ENCODE measurements around the gene ECI1.
"Not testable (repeated sequence)": the region's sequence is repeated elsewhere in the genome, so short reads cannot be mapped to it uniquely, and the experiment has no call there.

ECI1 gene

GRCh38 chr16:2252806-2253148 is 1.4 kb upstream of the ECI1 start:
- DNase-seq (ENCODE audit: low read depth) = no peak

- DNase-seq (ENCODE audit: low read depth) = no peak
Observed at GRCh38 chr16:2250652-2251295, 613 bp downstream of the ECI1 start.

GRCh38 chr16:2246301-2246885 is 5.0 kb downstream of the ECI1 start:
- DNase-seq (ENCODE audit: low read depth) = no peak

- DNase-seq (ENCODE audit: low read depth) = no peak
Observed at GRCh38 chr16:2244926-2245795, 6.2 kb downstream of the ECI1 start.

- no peak for DNase-seq (ENCODE audit: low read depth)
Observed at GRCh38 chr16:2244301-2244700, 7.1 kb downstream of the ECI1 start.

DNA sequence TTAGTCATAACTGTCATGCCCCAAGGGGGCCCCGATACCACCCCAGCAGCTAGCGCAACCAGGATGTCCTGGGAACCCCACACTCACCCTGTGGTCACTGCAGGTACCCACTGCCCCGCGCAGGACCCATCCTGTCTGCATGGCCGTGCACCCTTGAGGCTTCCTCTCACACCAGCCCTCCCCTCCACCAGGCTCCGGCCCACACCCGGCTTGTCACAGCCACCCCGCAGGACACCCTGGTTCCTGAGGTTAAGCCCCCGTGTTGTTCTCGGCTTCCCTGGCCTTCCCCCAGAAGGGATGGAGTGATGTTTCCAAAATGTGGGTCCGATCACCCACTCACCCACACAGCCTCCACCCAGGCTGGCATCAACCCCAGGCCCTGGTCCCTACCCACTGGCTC is 7.6 kb downstream of the ECI1 start:
- DNase-seq (ENCODE audit: low read depth) = no peak

DNA sequence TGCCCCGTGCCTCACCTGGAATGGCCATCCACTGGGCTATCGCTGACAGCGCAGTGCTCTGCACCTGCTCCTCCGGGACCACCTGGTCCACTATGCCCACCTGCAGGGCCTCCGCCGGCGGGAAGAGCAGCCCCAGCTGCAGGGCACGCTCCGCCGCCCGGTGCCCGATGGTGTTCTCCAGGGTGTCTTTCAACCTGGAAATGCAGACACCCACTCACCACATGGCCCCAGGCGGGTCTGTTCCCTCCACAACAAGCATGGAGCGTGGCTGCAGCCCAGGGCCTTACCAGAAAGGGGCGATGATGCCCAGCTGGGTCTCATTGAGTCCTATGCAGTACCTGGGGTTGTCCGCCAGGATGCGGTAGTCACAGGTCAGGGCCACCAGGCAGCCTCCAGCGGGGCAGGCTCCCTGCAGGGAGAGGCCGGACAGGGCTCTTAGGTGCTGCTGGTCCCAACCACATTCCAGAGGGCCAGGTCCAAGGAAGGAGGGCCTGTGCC is 8.3 kb downstream of the ECI1 start:
- no peak for DNase-seq (ENCODE audit: low read depth)

DNA sequence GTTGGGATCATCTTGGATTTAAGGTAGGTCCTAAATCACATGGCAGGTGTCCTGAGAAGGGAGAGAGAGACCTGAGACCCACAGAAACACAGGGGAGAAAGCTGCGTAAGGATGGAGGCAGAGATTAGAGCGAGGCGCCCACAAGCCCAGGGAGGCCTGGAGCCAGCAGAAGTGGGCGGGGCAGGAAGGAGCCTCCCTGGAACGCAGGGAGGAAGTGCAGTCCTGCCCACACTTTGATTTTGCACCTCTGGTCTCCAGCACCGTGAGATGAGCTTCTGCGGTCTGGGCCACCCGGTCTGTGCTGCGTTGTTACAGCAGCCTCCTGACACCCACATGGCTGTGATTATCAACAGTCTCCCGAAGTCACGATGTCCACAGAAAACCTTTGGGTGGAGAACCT is 8.8 kb downstream of the ECI1 start:
- no peak for DNase-seq (ENCODE audit: low read depth)

DNA sequence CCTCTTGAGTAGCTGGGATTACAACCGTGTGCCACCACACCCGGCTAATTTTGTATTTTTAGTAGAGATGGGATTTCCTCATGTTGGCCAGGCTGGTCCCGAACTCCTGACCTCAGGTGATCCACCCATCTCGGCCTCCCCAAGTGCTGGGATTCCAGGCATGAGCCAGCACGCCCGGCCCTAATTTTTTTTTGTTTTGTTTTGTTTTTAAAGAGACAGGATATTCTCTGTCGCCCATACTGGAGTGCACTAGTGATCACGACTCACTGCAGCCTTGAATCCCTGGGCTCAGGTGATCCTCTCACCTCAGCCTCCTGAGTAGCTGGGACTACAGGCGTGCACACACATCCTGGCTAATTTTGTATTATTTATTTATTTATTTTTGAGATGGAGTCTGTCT is 11.1 kb downstream of the ECI1 start:
- not testable (repeated sequence) for DNase-seq (ENCODE audit: low read depth)

- DNase-seq (ENCODE audit: low read depth) = no peak
Observed at GRCh38 chr16:2238838-2239675, 12.3 kb downstream of the ECI1 start.

DNA sequence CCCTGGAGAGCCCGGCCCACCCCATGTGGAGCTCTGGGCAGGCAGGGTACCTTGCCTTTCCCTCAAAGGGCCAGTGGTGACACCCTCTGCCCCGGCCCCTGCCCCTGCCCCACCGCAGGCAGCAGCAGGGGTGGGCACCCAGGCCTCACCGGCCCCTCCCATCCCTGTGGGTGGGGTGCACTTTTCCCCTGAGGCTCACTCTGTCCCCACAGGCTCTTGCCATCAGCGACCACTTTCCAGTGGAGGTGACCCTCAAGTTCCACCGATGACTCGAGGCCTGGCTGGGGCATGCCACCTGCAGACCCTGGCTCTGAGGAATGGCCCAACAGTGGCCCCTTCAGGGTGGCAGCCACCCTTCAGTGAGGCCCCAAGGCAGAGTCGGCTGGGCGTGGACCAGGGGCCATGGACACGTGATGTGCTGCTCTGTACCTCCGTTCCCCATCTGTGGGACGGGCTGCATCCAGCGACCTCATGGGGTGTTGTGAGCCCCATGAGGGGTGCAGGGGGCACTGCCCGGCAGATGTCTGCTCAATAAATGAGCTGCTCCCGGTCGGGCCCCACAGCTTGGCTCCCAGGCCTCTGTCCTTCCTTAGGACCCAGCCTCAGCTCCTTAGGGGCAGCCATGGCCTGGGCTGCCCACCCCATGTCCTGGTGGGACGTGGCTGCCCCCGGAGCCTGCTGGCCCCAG is 13.1 kb downstream of the ECI1 start:
- DNase-seq (ENCODE audit: low read depth) = no peak

DNA sequence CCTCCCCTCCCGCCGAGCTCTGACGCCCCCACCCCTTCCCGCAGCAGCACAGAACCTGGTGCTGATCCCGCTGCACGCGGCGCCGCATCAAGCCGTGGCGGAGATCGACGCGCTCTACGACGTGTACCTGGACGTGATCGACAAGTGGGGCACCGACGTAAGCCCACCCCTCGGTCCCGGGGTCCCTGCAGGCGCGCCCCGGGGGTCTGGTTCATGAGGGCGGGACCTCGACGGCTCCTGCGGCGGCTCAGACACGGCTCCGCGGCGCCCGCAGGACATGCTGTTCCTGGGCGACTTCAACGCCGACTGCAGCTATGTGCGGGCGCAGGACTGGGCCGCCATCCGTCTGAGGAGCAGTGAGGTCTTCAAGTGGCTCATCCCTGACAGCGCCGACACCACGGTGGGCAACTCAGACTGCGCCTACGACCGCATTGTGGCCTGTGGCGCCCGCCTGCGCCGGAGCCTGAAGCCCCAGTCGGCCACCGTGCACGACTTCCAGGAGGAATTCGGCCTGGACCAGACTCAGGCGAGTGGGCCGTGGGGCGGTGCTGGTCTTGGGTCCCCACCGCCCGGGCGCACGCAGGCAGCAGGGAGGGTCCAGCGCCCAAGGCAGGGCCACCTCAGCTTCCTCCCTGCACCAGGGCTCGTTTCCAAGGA is 13.8 kb downstream of the ECI1 start:
- DNase-seq (ENCODE audit: low read depth) = no peak

- DNase-seq (ENCODE audit: low read depth) = no peak
Observed at GRCh38 chr16:2237102-2237482, 14.3 kb downstream of the ECI1 start.

DNA sequence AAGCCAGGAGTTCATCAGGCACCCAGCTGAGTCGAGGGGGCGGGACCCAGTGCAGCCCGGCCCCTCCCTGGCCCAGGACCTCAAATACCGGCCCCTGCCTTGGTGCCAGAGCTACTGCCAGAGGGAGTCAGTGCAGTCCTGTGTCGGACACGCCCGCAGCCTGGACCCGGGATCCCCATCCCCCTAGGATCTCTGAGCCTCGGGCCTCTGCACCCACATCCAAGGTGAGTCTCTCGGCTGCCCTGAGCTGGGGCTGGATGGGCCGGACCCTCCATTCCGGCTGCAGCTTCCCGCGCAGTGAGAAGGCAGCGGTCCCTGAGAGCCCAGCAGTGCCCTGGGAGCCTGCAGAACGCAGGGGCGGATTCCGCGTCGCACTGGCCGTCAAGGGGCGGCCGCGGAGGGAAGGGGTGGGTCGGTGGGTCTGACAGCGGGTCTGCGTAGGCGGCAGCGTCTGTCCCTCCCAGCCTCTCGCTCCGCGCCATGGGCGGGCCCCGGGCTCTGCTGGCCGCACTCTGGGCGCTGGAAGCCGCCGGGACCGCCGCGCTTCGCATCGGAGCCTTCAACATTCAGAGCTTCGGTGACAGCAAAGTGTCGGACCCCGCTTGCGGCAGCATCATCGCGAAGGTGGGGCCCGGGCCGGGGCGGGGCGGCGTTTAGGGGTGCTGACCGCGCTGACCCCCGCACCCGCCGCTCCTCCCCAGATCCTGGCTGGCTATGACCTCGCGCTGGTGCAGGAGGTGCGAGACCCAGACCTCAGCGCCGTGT is 14.9 kb downstream of the ECI1 start, which contains the start of gene DNASE1L2:
DNASE1L2 (plus strand) TSS at position 108 of the 765 bp plus-strand sequence; CDS start at position 481, 373 bp downstream.
- DNase-seq (ENCODE audit: low read depth) = no peak

DNA sequence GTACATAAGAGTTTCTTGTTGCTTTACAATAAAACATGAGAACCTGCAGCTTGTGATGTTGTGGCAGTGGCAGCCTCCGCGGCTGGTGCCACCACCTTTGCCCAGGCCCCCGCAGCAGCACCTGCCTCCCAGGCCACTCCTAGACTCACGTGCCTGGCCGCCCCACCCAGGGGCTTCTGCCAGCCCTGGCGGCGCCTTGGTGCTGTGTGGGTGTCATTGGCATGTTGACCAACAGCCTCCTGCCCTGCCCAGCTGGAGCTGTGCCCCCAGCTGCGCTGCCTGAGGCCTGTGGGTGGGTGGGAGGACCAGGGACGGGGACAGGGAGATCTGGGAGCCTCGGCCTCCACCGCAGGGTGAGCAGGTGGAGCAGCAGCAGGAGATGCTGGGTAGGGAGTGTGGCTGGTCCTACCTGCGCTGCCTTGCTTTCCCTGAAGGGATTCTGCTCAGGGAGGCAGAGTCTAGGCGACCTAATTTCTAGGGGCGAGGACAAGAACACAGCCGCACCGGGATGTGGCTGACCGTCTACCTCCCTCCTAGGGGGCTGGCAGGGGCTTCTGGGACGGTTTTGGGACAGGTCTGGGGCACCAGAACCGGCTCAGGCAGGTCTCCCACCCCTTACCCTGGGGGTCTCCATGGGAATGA is 15.6 kb downstream of the ECI1 start:
- DNase-seq (ENCODE audit: low read depth) = no peak

DNA sequence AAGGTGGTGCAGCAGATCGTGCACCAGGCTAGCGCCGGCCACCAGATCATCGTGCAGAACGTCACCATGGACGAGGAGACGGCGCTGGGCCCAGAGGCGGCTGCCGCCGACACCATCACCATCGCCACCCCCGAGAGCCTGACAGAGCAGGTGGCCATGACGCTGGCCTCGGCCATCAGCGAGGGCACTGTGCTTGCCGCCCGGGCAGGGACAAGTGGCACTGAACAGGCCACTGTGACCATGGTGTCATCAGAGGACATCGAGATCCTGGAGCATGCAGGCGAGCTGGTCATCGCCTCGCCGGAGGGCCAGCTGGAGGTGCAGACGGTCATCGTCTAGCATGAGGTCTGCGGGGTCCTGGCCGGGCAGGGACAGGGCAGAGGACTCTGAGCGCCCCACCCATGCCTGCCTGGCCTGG is 16.1 kb downstream of the ECI1 start:
- DNase-seq (ENCODE audit: low read depth) = no peak

DNA sequence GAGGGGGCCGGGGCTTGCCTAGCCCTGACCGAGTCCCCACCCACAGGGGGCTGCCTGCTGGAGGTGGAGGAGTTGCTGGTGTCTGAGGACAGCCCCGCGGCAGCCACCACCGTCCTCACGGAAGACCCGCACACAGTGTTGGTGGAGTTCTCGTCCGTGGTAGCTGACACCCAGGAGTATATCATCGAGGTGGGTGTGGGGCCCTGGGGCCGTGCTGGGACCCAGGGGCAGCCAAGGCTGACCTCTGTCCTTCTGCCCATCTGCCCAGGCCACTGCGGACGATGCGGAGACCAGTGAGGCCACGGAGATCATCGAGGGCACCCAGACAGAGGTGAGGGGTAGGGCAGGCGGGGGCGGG is 16.6 kb downstream of the ECI1 start:
- no peak for DNase-seq (ENCODE audit: low read depth)

GRCh38 chr16:2233872-2234812 is 17.2 kb downstream of the ECI1 start:
- DNase-seq (ENCODE audit: low read depth) = no peak

All from activated T-helper 1 cell treated with Interleukin-2 at 50 U/mL for 16 hours (primary cell).